ENCODE measurements around the gene PAK4.

Gene PAK4

DNA sequence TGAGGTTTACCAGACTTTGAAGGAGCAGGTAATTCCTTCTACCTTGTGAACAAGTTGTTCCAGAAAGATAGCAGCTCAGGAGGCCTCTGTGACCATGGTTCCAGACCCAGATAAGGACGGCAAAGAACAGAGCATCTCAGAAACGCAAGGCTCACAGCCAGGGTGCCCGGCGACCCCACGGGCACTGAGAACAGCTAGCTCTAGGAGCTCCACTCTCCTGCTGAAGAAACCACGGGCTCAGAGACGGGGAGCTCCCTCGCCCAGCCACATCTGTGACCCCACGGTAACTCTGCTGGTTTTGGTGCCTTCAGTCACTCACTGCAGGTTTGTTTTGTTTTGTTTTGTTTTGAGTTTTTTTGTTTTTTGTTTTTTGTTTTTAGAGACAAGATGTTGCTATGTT lies 55.2 kb downstream of the PAK4 start:
- DNase-seq (ENCODE audit: low spot score), result no peak
- no peak for FAIRE-seq

DNA sequence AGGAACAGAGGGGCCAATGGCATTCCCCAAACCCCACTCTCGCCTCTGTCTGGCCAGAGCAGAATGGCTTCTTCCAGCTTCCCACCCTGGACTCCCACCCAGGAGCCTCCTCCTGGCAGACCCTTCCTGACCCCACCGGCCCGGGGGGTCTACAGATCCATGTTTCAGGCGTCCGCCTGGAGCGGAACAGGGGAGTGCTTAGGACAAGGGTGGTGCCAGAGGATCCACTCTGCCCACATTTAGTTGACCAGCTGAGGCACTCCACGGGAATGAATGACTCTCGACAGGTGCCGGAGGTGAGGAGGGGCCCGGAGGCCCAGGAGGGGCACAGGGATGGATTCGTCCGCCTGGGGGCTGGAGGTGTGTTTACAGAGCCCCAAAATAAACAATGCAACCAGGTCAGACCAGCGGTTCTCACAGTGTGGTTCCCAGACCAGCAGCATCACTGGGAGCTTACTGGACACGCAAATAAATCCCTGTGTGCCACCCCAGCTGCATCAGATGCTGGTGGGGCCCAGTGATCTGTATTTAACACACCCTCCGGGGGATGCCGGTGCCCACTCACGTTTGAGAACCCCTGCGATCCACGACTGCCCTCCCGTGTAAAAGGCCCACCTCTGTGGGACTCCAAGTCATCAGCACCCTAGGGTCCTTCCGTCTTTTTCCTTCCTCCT lies 56.1 kb downstream of the PAK4 start:
- FAIRE-seq, result no peak
- DNase-seq (ENCODE audit: low spot score), result no peak

DNA sequence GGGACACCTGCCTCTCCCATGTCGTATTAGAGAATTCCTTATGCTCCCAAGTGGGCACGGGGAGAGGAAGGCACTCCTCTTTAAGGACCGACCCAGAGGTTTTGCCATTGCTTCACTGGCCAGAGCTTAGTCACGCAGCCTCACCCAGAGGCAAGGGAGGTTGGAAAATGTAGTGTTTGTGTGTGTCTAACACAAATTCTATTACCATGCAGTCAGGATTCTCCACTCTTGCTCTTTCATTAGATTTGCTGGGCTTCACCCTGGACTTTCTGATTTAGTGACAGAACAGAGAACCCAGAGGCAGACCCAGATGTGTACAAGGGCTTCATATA lies 56.6 kb downstream of the PAK4 start:
- no peak for DNase-seq (ENCODE audit: low spot score)
- no peak for FAIRE-seq

DNA sequence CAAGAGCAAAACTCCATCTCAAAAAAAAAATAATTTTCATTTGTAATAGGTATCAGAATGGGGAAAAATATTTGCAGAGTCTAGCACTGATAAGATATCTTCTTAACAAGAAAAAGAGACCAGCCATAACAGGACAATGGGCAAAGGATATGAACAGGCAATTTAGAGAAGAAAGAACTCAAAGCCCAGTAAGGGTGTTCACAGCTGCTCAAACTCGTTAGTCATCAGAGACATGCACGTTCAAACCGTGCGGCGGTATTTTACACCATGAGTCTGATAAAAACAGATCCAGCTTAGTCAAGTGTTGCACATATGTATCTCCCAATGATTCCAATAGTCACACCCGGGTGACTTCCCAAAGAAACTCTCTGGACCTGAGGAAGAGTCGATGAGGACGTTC lies 57.5 kb downstream of the PAK4 start:
- FAIRE-seq, result no peak
- DNase-seq (ENCODE audit: low spot score), result no peak

DNA sequence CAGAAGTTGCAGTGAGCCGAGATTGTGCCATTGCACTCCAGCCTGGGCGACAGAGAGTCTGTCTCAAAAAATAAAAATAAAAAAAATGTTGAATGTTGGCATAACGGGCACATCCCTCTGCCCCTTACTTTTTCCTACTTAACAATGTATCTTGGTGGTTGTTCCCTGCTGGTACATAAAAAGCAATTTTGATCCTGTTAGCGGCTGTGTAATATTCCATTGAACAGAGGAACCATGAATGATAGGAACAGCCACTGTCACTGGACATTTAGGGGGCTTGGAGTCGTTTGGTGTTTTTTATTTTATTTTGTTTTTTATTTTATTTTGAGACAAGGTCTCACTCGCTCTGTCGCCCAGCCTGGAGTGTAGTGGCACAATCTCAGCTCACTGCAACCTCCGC lies 60.8 kb downstream of the PAK4 start:
- no peak for FAIRE-seq
- no peak for DNase-seq (ENCODE audit: low spot score)

DNA sequence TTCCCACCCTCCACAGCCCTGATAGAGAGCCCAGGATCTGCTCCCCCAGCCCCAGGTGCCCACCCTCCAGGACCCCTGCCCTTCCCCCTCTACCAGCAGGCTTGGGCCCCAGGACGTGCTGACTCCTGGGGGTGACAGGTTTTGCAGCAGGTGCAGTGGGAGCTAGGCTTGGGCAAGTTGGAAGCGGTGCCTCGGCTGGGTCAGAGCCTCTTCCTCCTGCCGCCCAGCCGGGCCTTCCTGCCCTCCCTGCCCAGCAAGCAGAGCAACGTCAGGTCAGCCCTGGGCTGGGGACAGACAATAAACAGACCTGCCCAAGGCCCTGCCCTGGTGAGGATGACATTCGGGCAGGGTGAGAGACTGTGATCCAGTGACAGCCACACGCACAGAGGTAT lies 62.0 kb downstream of the PAK4 start:
- no peak for FAIRE-seq

DNA sequence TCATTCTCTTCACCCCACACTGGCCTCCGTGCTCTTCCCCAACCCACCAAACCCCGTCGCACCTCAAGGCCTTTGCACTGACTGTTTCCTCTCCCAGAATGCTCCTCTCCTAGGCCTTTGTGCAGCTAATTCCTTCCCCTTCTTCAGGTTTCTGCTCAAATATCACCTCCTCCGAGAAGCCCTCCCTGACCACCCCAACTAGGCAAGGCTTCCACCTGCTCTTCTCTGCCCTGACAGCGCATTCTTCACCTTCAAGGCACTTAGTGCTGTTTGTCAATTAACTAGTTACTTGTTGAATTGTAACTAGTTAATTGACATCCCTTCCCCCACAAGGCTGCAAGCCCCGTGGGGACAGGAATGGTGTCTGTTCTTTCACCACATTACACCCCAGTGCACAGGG lies 63.4 kb downstream of the PAK4 start:
- FAIRE-seq (no peak), DNase-seq (ENCODE audit: low spot score) (no peak)

More for the DNA sequence above, 62.0 kb downstream of the PAK4 start:
- no peak for DNase-seq (ENCODE audit: low spot score)

DNA sequence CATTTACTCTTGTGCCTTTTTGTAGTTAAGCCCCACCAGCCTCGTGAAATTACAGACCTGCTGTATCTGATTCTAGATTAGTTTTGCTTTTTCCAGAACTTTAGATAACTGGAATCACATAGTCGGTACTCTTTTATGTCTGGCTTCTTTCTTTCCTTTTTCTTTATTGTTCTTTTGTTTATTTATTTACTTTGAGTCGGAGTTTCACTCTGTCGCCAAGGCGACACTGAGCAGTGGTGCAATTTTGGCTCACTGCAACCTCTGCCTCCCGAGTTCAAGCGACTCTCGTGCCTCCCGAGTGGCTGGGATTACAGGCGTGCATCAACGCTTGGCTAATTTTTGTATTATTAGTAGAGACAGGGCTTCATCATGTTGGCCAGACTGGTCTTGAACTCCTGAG lies 65.2 kb downstream of the PAK4 start:
- no peak for DNase-seq (ENCODE audit: low spot score)
- FAIRE-seq, result no peak

DNA sequence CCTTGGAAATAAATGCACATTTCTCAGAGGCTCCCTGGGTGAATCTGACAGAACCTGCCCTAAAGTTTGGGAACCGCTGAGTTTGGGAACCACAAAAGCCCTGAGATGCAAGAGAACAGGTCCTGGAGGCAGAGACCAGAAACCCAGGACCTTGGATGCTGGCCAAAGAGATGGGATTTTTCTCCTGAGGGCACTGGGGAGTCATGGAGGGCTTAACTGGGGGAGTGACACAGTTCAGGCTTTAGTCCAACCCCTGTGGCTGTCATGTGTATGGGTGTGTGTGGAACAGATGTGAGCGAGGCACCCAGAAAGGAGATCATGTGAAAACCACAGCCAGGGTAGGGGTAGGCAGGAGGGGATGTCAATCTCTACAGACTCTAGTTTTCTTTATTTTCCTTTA lies 67.3 kb downstream of the PAK4 start:
- FAIRE-seq (no peak), DNase-seq (ENCODE audit: low spot score) (no peak)

DNA sequence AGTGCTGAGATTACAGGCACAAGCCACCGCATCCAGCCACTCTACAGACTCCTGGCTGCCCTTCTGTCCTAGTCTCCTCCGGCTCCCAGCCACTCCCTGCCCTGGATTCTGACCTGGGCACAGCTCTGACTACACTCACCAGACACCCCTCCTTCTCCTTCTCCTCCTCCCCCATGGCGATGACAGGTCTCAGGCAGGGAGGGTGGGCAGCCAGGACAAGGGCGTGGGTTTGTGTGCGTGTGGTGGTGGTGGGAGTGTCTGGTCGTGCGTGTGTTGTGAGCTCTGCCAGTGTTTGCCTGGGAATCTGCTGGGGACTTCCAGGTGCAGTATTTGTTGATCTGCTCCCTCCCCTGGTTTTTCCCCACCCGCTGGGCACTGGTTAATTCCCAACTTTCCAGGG lies 68.2 kb downstream of the PAK4 start:
- DNase-seq (ENCODE audit: low spot score), result peak; percentile 66
- peak; percentile 74 for FAIRE-seq

DNA sequence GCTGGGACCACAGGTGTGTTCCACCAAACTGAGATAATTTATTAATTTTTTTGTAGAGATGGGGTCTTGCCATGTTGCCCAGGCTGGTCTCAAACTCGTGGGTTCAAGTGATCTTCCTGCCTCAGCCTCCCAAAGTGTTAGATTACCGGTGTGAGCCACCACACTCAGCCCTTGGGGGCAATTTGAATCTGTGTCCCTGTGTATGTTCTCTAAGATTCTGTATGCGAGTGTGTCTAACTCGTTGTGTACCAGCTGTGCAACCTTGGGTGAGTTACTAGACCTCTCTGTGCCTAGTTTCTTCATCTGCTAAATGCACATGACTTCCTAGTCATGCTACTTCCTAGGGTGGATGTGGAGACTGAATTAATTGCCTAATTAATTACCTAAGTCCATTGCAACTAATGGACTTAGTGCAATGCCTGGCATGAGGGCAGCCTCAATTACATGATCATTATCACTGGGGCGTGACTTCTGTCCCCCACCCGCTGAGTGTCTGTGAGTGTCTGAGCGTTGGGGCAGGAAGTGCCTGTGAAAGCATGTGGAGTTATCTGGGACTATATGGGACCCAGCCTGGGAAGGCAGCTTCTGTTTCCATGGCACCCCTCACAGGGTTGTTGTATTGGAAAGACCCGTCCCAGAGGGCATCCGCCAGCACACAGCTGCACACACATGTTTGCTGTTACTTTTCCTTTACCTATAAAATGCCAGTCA lies 69.4 kb downstream of the PAK4 start:
- DNase-seq (ENCODE audit: low spot score) (peak; percentile 59), FAIRE-seq (peak; percentile 26)

DNA sequence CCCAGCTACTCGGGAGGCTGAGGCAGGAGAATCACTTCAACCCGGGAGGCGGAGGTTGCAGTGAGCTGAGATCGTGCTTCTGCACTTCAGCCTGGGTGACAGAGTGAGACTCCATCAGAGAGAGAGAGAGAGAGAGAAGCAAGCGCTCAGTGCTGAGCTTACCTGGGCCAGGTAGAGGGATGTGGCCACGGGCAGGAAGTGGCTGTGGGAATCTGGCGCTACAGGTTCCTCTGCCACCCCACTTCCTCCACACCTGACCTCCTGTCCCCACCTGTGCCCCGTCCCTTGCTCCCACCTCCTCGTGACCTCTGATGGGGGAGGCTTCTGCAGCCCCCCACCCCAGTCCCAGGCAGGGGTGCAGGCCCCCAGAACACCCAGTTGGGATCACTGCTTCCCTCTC lies 70.2 kb downstream of the PAK4 start:
- no peak for FAIRE-seq

DNA sequence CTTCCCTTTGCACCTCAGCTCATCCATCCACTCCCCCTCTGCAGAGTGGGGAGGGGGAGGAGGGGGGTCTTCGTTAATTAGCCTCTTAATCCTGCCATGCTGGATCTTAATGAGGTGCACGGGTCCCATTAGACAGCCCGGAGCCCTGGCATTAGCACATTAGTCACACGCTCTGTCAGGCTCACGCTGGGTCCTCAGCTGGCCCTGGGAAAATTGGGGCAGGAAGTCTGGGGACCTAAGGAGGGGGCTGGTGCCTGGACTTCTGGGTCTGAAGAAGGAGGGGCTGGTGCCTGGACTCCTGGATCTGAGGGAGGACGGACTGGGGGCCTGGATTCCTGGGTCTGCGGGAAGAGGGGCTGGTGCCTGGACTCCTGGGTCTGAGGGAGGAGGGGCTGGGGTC lies 70.7 kb downstream of the PAK4 start:
- no peak for DNase-seq (ENCODE audit: low spot score)

More for the DNA sequence above, 70.2 kb downstream of the PAK4 start:
- DNase-seq (ENCODE audit: low spot score), result no peak

DNA sequence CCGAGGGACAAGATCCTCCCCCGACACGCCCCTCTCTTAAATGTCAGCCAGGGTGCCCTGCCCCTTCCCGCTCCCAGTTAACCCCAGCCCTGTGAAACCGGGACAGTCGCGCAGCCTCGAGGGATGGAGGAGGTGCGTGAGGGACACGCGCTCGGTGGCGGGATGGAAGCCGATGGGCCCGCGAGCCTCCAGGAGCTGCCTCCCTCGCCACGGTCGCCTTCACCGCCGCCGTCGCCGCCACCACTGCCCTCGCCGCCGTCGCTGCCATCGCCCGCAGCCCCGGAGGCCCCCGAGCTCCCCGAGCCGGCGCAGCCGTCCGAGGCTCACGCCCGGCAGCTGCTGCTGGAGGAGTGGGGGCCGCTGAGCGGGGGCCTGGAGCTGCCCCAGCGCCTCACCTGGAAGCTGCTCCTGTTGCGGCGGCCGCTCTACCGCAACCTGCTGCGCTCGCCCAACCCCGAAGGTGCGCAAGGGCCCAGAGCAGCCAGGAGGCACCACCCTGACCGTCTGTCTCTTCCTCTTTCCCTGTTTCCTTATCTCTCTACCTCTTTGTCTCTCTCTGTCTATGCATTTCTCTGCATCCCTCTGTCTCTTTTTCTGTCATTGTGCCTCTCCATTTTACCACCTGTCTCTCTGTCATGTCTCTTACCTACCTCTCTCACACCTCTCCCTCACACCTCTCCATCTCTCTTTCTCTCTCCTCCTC lies 71.4 kb downstream of the PAK4 start, which contains the start of gene NCCRP1:
TSS of gene NCCRP1 (plus strand) at position 105 of the 703 bp plus-strand sequence. CDS start at position 124, 19 bp downstream.
- DNase-seq (ENCODE audit: low spot score) (no peak), FAIRE-seq (no peak)

More for the DNA sequence above, 70.7 kb downstream of the PAK4 start:
- FAIRE-seq, result no peak

DNA sequence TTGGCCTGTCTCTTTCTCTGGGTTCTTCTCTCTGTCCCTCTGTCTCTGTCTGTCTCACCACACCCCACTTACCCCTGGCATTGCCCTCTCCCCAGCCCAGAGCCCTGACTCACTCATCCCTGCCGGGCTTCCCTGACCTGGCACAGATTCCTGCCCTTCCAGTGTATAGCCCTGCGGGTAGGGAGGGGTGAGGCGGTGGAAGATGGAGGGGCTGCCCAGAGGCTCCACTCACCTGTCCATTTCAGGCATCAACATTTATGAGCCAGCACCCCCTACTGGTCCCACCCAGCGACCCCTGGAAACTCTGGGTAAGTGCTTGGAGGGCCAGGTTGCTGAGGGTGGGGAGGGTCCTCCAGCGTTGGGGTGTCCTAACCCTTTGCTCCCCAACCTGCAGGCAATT lies 72.2 kb downstream of the PAK4 start:
- DNase-seq (ENCODE audit: low spot score) (no peak), FAIRE-seq (no peak)

DNA sequence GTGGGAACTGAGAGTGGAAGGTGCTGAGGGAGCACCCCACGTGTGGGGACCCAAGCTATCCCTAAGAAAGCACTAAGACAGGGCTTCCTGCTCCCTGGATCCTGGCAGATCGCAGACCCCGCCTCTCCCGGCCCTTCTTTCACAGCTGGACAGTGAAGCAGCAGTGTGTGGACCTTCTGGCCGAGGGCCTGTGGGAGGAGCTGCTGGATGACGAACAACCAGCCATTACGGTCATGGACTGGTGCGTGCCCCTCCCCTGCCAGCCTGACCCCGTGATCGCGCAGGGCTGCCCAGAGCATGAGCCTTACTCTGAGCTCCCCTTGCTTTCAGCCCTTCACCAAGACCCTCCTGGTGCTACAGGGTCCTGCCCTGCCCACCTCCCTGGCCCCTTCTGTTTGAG lies 73.4 kb downstream of the PAK4 start:
- FAIRE-seq (no peak), DNase-seq (ENCODE audit: low spot score) (peak; percentile 55)

DNA sequence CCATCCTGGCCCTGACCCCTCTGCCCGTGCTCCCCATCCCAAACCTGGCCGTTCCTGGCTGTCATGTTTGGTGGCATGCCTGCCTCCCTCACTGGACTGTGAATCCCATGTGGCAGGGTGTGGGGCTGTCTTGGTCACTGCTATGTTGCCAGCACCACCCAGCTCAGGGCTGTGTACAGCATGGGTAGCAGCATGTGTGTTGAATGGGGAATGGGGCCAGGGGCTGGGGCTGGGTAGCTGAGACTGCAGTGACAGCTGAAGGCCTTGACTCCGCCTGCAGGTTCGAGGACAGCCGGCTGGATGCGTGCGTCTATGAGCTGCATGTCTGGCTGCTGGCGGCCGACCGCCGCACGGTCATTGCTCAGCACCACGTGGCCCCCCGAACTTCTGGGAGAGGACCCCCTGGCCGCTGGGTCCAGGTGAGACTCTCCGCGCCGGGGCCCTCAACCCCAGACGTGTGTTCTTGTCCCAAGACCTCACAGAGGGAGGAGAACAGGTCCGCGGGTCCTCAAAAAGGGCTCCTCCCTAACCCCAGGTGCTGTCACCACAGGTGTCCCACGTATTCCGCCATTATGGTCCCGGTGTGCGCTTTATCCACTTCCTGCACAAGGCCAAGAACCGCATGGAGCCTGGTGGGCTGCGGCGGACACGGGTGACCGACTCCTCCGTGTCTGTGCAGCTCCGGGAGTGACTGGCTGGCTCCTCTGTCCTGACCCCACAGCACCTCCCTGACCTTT lies 74.6 kb downstream of the PAK4 start:
- FAIRE-seq, result no peak
- DNase-seq (ENCODE audit: low spot score), result no peak

DNA sequence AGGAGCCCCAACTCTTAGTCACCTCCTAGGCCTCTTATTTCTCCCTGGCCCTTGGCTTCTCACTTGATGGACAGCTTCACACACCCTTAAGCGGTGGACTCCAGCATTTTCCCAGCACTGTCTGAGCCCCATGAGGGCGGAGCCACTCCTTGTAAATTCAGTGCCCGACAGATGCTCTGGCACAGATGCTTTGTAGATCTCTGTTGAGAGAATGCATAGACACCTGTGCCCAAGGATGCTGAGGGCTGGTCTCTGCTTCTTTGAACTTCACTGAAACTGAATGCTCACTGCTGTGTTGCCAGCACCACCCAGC lies 75.2 kb downstream of the PAK4 start:
- DNase-seq (ENCODE audit: low spot score) (no peak), FAIRE-seq (no peak)

DNA sequence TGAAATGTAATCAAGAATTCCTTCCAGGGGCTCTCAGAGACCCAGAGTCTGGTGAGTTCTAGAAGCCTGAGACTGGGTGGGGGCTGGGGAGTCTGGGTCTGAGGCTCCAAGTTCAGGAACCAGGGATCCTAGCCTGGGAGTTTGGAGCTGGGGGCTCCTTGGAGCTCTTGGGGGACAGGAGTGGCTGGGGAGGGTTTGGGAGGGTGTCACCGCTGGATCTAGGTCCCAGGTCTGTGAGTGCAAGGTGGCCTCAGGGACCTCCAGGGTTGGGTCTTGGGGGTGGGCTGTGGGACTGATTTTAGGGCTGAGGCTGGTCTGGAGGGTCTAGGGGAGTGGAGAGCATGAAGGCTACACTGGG lies 77.4 kb downstream of the PAK4 start:
- FAIRE-seq, result no peak
- DNase-seq (ENCODE audit: low spot score), result no peak

DNA sequence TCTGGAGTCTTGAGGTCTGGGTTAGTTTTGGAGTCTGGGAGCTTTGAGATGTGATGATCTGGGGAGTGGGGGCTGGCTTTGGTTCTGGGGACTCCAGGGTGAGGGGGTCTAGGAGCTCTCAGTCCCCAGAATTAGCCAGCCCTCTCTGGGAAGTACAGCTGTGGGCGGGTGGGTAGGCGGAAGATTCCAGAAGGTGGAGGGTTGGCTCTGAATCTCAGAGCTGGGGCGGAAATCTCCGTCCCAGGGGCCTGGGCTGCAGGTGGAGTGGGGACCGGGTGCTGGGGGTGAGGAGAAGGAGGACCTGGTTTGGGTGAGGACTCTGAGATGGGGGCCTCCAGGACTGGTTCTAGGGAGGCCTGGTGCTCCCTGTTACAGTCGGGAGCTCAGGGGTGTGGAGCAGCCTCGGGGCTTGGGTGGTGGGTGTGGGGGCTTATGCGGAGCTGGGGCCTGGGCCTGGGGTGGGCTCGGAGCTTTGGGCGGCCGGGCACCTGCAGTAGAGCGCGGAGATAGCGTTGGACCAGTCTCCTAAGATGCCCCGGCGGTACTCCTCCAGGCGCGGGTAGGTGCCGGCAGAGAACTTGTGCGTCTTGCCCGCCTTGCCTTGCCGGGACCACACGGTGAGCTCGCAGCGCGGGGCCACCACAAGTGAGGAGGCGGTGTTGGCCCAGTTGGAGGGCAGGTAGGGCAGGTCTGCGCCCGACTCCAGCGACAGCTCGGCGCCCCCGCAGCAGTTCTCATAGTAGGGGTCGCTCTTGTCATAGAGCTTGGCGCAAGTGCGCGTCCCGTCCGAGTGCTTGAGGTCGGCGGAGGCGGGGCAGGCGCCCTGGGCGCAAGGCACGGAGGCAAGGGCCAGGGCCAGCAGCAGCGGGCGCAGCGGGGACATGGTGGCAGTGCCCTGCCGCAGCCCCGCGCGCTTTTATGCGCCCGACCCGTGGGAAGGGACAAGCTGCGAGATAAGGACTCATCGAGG lies 78.1 kb downstream of the PAK4 start, which contains the start of gene SYCN:
TSS of gene SYCN (minus strand) at position 892 of the 970 bp plus-strand sequence. CDS start at position 883, 9 bp downstream.
- FAIRE-seq, result no peak

DNA sequence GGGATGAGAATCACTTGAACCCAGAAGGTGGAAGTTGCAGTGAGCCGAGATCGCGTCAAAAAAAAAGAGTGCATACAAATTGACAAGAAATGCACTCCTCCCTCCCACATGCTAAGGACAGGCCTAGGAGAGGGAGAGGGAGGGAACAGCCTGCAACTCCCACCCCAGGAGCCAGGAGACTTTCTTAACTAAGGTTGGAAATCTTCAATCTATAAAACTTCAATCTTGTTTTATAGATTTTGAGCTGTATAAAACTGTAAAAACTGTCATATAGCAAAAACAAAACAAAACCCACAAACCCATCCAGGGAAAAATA lies 79.8 kb downstream of the PAK4 start:
- DNase-seq (ENCODE audit: low spot score) (no peak), FAIRE-seq (no peak)

More for the DNA sequence above, 78.1 kb downstream of the PAK4 start, which contains the start of gene SYCN:
- DNase-seq (ENCODE audit: low spot score), result no peak
